H1 (cell line): ENCODE measurements around the gene KANSL1L. TPM values are rescaled to one million over a fixed set of nuclear protein-coding genes. Genes with fewer than 3 reads are reported as not detected.

Source experiments
- CTCF ChIA-PET: fragments of 300-600 bp; sonication (Branson Sonifier 250); formaldehyde crosslinking; loops from one replicate; lab custom pipeline; 2021; ENCODE audit not compliant: partially characterized antibody; lab: Charles Lee
- POLR2A ChIA-PET: fragments of 300-600 bp; sonication (Branson Sonifier 250); formaldehyde crosslinking; loops from one replicate; lab custom pipeline; 2021; ENCODE audit warnings: inconsistent platforms; ENCODE audit not compliant: partially characterized antibody; lab: Charles Lee
- DNase-seq, 2 experiments: peaks; one replicate each; pipeline versions ENCODE4 v3.0.0 to v3.0.0-alpha.2; 2010 to 2022; ENCODE audit warnings: low spot score in 2 of 2, low read depth in 1 of 2, mixed read lengths in 1 of 2
- FAIRE-seq: peaks from 2 replicates; lab custom pipeline; 2011; peaks lifted over from hg19 to GRCh38; lab: Jason Lieb, UNC
- H2AFZ ChIP-seq: 2 replicates; pipeline ENCODE4 v1.8.1; 2012; ENCODE audit warnings: low read length, inconsistent platforms
- H2AK5ac ChIP-seq: 2 replicates; pipeline ENCODE4 v1.6.1; 2013; ENCODE audit warnings: low read depth, low read length
- H2BK120ac ChIP-seq: replicated peaks from 2 replicates; pipeline ENCODE3; 2013; ENCODE audit warnings: low read depth, low read length, inconsistent platforms
- H2BK12ac ChIP-seq: 2 replicates; pipeline ENCODE4 v1.6.1; 2013; ENCODE audit warnings: low read depth, low read length
- H2BK15ac ChIP-seq: 2 replicates; pipeline ENCODE4 v1.6.1; 2013; ENCODE audit warnings: low read length
- H2BK20ac ChIP-seq: 2 replicates; pipeline ENCODE4 v1.6.1; 2013; ENCODE audit warnings: low read length
- H2BK5ac ChIP-seq: 2 replicates; pipeline ENCODE4 v1.6.1; 2013; ENCODE audit warnings: low read depth, low read length
- H3K14ac ChIP-seq: 2 replicates; pipeline ENCODE4 v1.6.1; 2013; ENCODE audit warnings: inconsistent platforms; ENCODE audit not compliant: insufficient read length
- H3K18ac ChIP-seq: 2 replicates; pipeline ENCODE4 v1.6.1; 2013; ENCODE audit warnings: low read length; ENCODE audit errors: extremely low read depth
- H3K23ac ChIP-seq: 2 replicates; pipeline ENCODE4 v1.6.1; 2013; ENCODE audit warnings: inconsistent platforms; ENCODE audit not compliant: insufficient read length
- H3K23me2 ChIP-seq: 2 replicates; pipeline ENCODE4 v1.6.1; 2013; ENCODE audit warnings: low read depth, low read length
- H3K27ac ChIP-seq: 2 replicates; pipeline ENCODE4 v1.6.1; 2011; ENCODE audit warnings: low read depth, low read length, inconsistent platforms
- H3K27me3 ChIP-seq, 4 experiments: replicated peaks in 1 of 4; 1 replicate in 1 of 4; 2 replicates in 3 of 4; pipeline versions ENCODE4 v1.6.1 to v1.8.1; 2011 to 2013; ENCODE audit warnings: low read length in 3 of 4, mild to moderate bottlenecking in 3 of 4, inconsistent platforms in 2 of 4, mixed read lengths in 2 of 4, moderate library complexity in 1 of 4; ENCODE audit not compliant: control insufficient read depth in 3 of 4, insufficient read depth in 3 of 4; ENCODE audit errors: extremely low read depth in 1 of 4
- H3K36me3 ChIP-seq, 4 experiments: 2 replicates each; pipeline versions ENCODE4 v1.6.1 to v1.8.1; 2011 to 2013; ENCODE audit warnings: mild to moderate bottlenecking in 4 of 4, low read length in 3 of 4, moderate library complexity in 2 of 4, control low read depth in 1 of 4, inconsistent platforms in 1 of 4; ENCODE audit not compliant: insufficient read depth in 4 of 4, control insufficient read depth in 2 of 4
- H3K4ac ChIP-seq: replicated peaks from 2 replicates; pipeline ENCODE3; 2013; ENCODE audit warnings: low read length, low read depth, mixed read lengths, inconsistent platforms; ENCODE audit not compliant: insufficient read length
- H3K4me1 ChIP-seq, 4 experiments: replicated peaks in 1 of 4; 1 replicate in 1 of 4; 2 replicates in 3 of 4; pipeline versions ENCODE4 v1.6.1 to v1.8.1; 2011 to 2013; ENCODE audit warnings: low read length in 3 of 4, inconsistent platforms in 2 of 4, mixed read lengths in 1 of 4; ENCODE audit not compliant: insufficient read depth in 4 of 4, control insufficient read depth in 3 of 4
- H3K4me2 ChIP-seq, 2 experiments: 2 replicates each; pipeline versions ENCODE4 v1.6.1 to v1.8.1; 2011 to 2013; ENCODE audit warnings: low read depth in 2 of 2, low read length in 2 of 2, control low read depth in 1 of 2, inconsistent platforms in 1 of 2, mild to moderate bottlenecking in 1 of 2; ENCODE audit not compliant: insufficient read depth in 1 of 2
- H3K4me3 ChIP-seq, 4 experiments: fragments of 200-600, 300-600 bp in 1 of 4; sonication (generic), shearing (Covaris generic), sonication (Bioruptor Twin) in 1 of 4; 2 replicates each; pipeline versions ENCODE4 v1.5.1 to v1.8.1; 2011 to 2016; ENCODE audit warnings: low read length in 4 of 4, low read depth in 3 of 4, control low read depth in 2 of 4, inconsistent platforms in 2 of 4, mild to moderate bottlenecking in 2 of 4, mixed read lengths in 1 of 4, moderate library complexity in 1 of 4; ENCODE audit not compliant: insufficient read depth in 2 of 4; ENCODE audit errors: extremely low read depth in 1 of 4
- H3K56ac ChIP-seq: replicated peaks from 2 replicates; pipeline ENCODE3; 2013; ENCODE audit warnings: low read depth, mild to moderate bottlenecking, mixed read lengths, low read length, inconsistent platforms; ENCODE audit not compliant: insufficient read length
- H3K79me1 ChIP-seq: 2 replicates; pipeline ENCODE4 v1.6.1; 2013; ENCODE audit warnings: low read depth, low read length, control low read depth
- H3K79me2 ChIP-seq, 2 experiments: 2 replicates each; pipeline versions ENCODE4 v1.6.1 to v1.8.1; 2012 to 2013; ENCODE audit warnings: low read length in 2 of 2, mild to moderate bottlenecking in 2 of 2, inconsistent platforms in 1 of 2; ENCODE audit not compliant: insufficient read depth in 2 of 2, control insufficient read depth in 1 of 2
- H3K9ac ChIP-seq, 4 experiments: replicated peaks in 1 of 4; 1 replicate in 1 of 4; 2 replicates in 3 of 4; pipeline versions ENCODE4 v1.6.1 to v1.8.1; 2011 to 2013; ENCODE audit warnings: low read depth in 3 of 4, low read length in 3 of 4, control low read depth in 2 of 4, mild to moderate bottlenecking in 2 of 4, moderate library complexity in 2 of 4, inconsistent platforms in 1 of 4; ENCODE audit errors: extremely low read depth in 1 of 4
- H3K9me3 ChIP-seq, 2 experiments: 2 replicates each; pipeline versions ENCODE4 v1.6.1 to v1.8.1; 2012 to 2013; ENCODE audit warnings: mild to moderate bottlenecking in 2 of 2, moderate library complexity in 2 of 2, control low read depth in 1 of 2, inconsistent platforms in 1 of 2, low read depth in 1 of 2, low read length in 1 of 2, mixed read lengths in 1 of 2; ENCODE audit not compliant: insufficient read depth in 2 of 2
- H4K20me1 ChIP-seq, 2 experiments: replicated peaks in 1 of 2; 2 replicates each; pipeline versions ENCODE3 to v1.8.1; 2011 to 2013; ENCODE audit warnings: inconsistent platforms in 2 of 2, low read length in 2 of 2, mild to moderate bottlenecking in 1 of 2; ENCODE audit not compliant: insufficient read depth in 2 of 2, control insufficient read depth in 1 of 2
- H4K5ac ChIP-seq: 2 replicates; pipeline ENCODE4 v1.6.1; 2013; ENCODE audit warnings: low read length, low read depth, mixed read lengths, inconsistent platforms; ENCODE audit not compliant: insufficient read length
- H4K8ac ChIP-seq: 2 replicates; pipeline ENCODE4 v1.8.0; 2013; ENCODE audit warnings: mild to moderate bottlenecking, moderate library complexity, low read length, inconsistent platforms; ENCODE audit not compliant: insufficient read depth; ENCODE audit errors: extremely low read depth
- H4K91ac ChIP-seq: replicated peaks from 2 replicates; pipeline ENCODE3; 2013; ENCODE audit warnings: low read length, mixed read lengths, inconsistent platforms; ENCODE audit not compliant: insufficient read length
- CBX8 ChIP-seq: fragments of 300-800, 300-1000 bp; sonication (generic); IDR thresholded peaks from 2 replicates; pipeline ENCODE4 v1.7.1; 2016; ENCODE audit warnings: low read depth, low read length, borderline replicate concordance
- CHD2 ChIP-seq: IDR thresholded peaks from 2 replicates; pipeline ENCODE4 v1.6.1; 2012; ENCODE audit warnings: low read length, improper control_type of control experiment
- HDAC2 ChIP-seq, 2 experiments: fragments of 300-600 bp in 1 of 2; sonication (generic) in 1 of 2; IDR thresholded peaks; 2 replicates each; pipeline ENCODE4 v1.6.1; 2011 to 2012; ENCODE audit warnings: low read depth in 2 of 2, low read length in 2 of 2, mild to moderate bottlenecking in 2 of 2, moderate library complexity in 2 of 2, borderline replicate concordance in 1 of 2, inconsistent platforms in 1 of 2
- HDAC6 ChIP-seq: IDR thresholded peaks from one replicate; pipeline ENCODE4 v1.7.1; 2012; ENCODE audit warnings: low read depth, mild to moderate bottlenecking, inconsistent platforms, low read length, moderate library complexity
- KDM1A ChIP-seq: fragments of 200-600, 300-600 bp; sonication (generic); IDR thresholded peaks from 2 replicates; pipeline ENCODE4 v1.7.1; 2016; ENCODE audit warnings: mild to moderate bottlenecking, low read length, borderline replicate concordance
- KDM4A ChIP-seq: IDR thresholded peaks from one replicate; pipeline ENCODE4 v1.7.1; 2012; ENCODE audit warnings: low read depth, mild to moderate bottlenecking, moderate library complexity, low read length, inconsistent platforms; ENCODE audit not compliant: severe bottlenecking
- NANOG ChIP-seq: IDR thresholded peaks from 2 replicates; pipeline ENCODE4 v1.6.1; 2011; ENCODE audit warnings: low read length, low read depth, mild to moderate bottlenecking, inconsistent platforms; ENCODE audit not compliant: insufficient read depth, poor library complexity, severe bottlenecking
- POLR2AphosphoS5 ChIP-seq: IDR thresholded peaks from 2 replicates; pipeline ENCODE4 v1.6.1; 2011; ENCODE audit warnings: low read depth, low read length
- RBBP5 ChIP-seq: IDR thresholded peaks from 2 replicates; pipeline ENCODE4 v1.7.1; 2012; ENCODE audit warnings: low read depth, mild to moderate bottlenecking, inconsistent platforms, low read length, moderate library complexity, borderline replicate concordance
- SAP30 ChIP-seq: fragments of 300-600 bp; sonication (generic); IDR thresholded peaks from 2 replicates; pipeline ENCODE4 v1.7.1; 2012; ENCODE audit warnings: low read length, moderate library complexity, mild to moderate bottlenecking, inconsistent platforms; ENCODE audit not compliant: insufficient read depth, insufficient replicate concordance
- SUZ12 ChIP-seq: fragments of 200-600 bp; sonication (generic); IDR thresholded peaks from 2 replicates; pipeline ENCODE4 v1.6.1; 2012; ENCODE audit warnings: mild to moderate bottlenecking, inconsistent platforms, low read length, moderate library complexity, mixed read lengths
- TAF7 ChIP-seq: optimal IDR thresholded peaks from 2 replicates; pipeline ENCODE3; 2011; ENCODE audit warnings: low read depth, mild to moderate bottlenecking, inconsistent platforms, low read length, moderate library complexity, borderline replicate concordance
- TBP ChIP-seq: IDR thresholded peaks from 2 replicates; pipeline ENCODE4 v1.6.1; 2011; ENCODE audit warnings: low read depth, low read length, improper control_type of control experiment
- YY1 ChIP-seq: IDR thresholded peaks from 2 replicates; pipeline ENCODE4 v1.6.1; 2011; ENCODE audit warnings: low read depth, mild to moderate bottlenecking, low read length
- WGBS, 2 experiments: shearing (Covaris generic) in 1 of 2; methylation state at CpG; one replicate each; pipeline versions ENCODE4 v1.1.6 to v1.1.7; 2013 to 2015; ENCODE audit warnings: low lambda C conversion rate in 2 of 2, mixed read lengths in 2 of 2, inconsistent platforms in 1 of 2, low coverage in 1 of 2, missing lambda C conversion rate in 1 of 2; ENCODE audit not compliant: insufficient replicate concordance in 2 of 2, insufficient coverage in 1 of 2, insufficient read length in 1 of 2; ENCODE audit errors: extremely low coverage in 1 of 2, missing lambda C conversion rate in 1 of 2; 5-methylcytosine and 5-hydroxymethylcytosine counted together
- polyA plus RNA-seq, 7 experiments: library from polyadenylated mRNA; depleted of rRNA in 3 of 7; stranded (reverse) in 5 of 7; unstranded in 2 of 7; fragments of >200 nt in 5 of 7; fragments of 200-250 nt in 2 of 7; gene quantifications; 1 replicate in 5 of 7; 2 replicates in 1 of 7; 4 replicates in 1 of 7; pipeline versions ENCODE4 v1.2.1 to v1.2.3, GENCODE V29; 2011 to 2013; ENCODE audit warnings: missing spikeins in 2 of 7, mixed read lengths in 2 of 7
- total RNA-seq: library from RNA; stranded (reverse); fragmentation: NEBNext Ultra II Directional; extraction: Animal tissue kit (Norgen Biotek cat#: 25700); gene quantifications from 2 replicates; pipeline ENCODE4 v1.2.1, GENCODE V29; 2021

The KANSL1L gene
- total and polyA plus RNA-seq, 2 of the 8 experiments (the other 6 are each of a cell fraction or from before 2014, with no cell fraction given) = 5.4 to 17.2 TPM

GRCh38 chr2:210072493-210072892, 98.7 kb downstream of the KANSL1L start:
- H3K79me2 ChIP-seq = no peaks in the 10 kb centered on the region
- H3K23me2 ChIP-seq = no peaks in the 10 kb centered on the region
- H4K5ac ChIP-seq = no peak overlapping the region
- peaks cover 0 to 5% (median 2%) of the 10 kb centered on the region in 4 experiments; a peak in 4 of 7 replicates for H3K4me1 ChIP-seq
- ChIA-PET POLR2A (interaction anchor here (0.7 kb wide), 1 partner anchor 11 kb away, joined by 3 read pairs; no protein-coding TSS in a partner anchor), CTCF (interaction anchor here (0.6 to 3.4 kb wide), 21 partner anchors 9 to 1689 kb away, joined by 3 to 29 read pairs (median 4); no protein-coding TSS in a partner anchor)
- no peak overlapping the region for H2BK5ac ChIP-seq
- peak; percentile 7 for FAIRE-seq
- no peak overlapping the region for H2BK20ac ChIP-seq
- H3K9me3 ChIP-seq = no peaks in the 10 kb centered on the region
- H3K56ac ChIP-seq = no peak overlapping the region
- no peak overlapping the region for H3K18ac ChIP-seq
- no peaks in the 10 kb centered on the region for H3K36me3 ChIP-seq
- H2AFZ ChIP-seq = no peak overlapping the region
- no peak overlapping the region for H3K4me3 ChIP-seq
- no peak overlapping the region for H3K14ac ChIP-seq
- no peak overlapping the region for H2BK15ac ChIP-seq
- no peak overlapping the region for H4K91ac ChIP-seq
- H3K9ac ChIP-seq = no peak overlapping the region
- WGBS, 2 experiments = 58% methylated on average over 5 of the region's 5 CpGs; no CpG with 5 or more reads in 1 of the 2 experiments
- no peak overlapping the region for H3K27ac ChIP-seq
- no peak overlapping the region for H2BK120ac ChIP-seq
- no peak overlapping the region for H2BK12ac ChIP-seq
- no peaks in the 10 kb centered on the region for H4K20me1 ChIP-seq
- H4K8ac ChIP-seq = no peak overlapping the region
- no peaks in the 10 kb centered on the region for H3K27me3 ChIP-seq
- no peak overlapping the region for H2AK5ac ChIP-seq
- H3K4ac ChIP-seq = no peak overlapping the region
- no peak overlapping the region; a peak in 1 of 4 replicates for H3K4me2 ChIP-seq
- H3K79me1 ChIP-seq = no peaks in the 10 kb centered on the region
- no peak overlapping the region for H3K23ac ChIP-seq
- peak in 1 of 2 experiments; percentile 48 for DNase-seq
- TF ChIP-seq KDM1A = no peak
- TF ChIP-seq CHD2 = no peak
- TF ChIP-seq KDM4A = no peak
- TF ChIP-seq NANOG = no peak
- no peak for TF ChIP-seq YY1
- no peak for TF ChIP-seq SAP30
- no peak for TF ChIP-seq TBP
- no peak for TF ChIP-seq POLR2AphosphoS5
- no peak for TF ChIP-seq SUZ12
- TF ChIP-seq TAF7 = no peak
- TF ChIP-seq HDAC6 = no peak
- TF ChIP-seq CBX8 = no peak
- TF ChIP-seq HDAC2 (IDR thresholded peaks at IDR 0.05; ENCODE audit: borderline replicate concordance in 1 of 2, low read depth in 2 of 2, low read length in 2 of 2) = no peak
- no peak for TF ChIP-seq RBBP5
